Neural progenitor cell (in vitro differentiated cells): ENCODE data around the gene MAP3K2. TPM values are rescaled to one million over a fixed set of nuclear protein-coding genes. Genes with fewer than 3 reads are reported as not detected.

Experiments used
- DNase-seq: peaks from one replicate; pipeline ENCODE4 v3.0.0-alpha.2; 2016; ENCODE audit warnings: low spot score
- H2AFZ ChIP-seq: fragments of 200-600 bp; sonication (generic); replicated peaks from 2 replicates; pipeline ENCODE4 v1.6.1; 2016; ENCODE audit warnings: antibody characterized with exemption
- H3F3A ChIP-seq: fragments of 200-600 bp; sonication (generic); 2 replicates; pipeline ENCODE4 v1.6.1; 2016; ENCODE audit warnings: antibody characterized with exemption, low read depth
- H3K27ac ChIP-seq: fragments of 200-600 bp; sonication (generic); 2 replicates; pipeline ENCODE4 v1.5.1; 2016; ENCODE audit warnings: mild to moderate bottlenecking
- H3K27me3 ChIP-seq: fragments of 200-600 bp; sonication (generic); 2 replicates; pipeline ENCODE4 v1.6.1; 2016; ENCODE audit warnings: mild to moderate bottlenecking, moderate library complexity
- H3K36me3 ChIP-seq: fragments of 200-600 bp; sonication (generic); 2 replicates; pipeline ENCODE4 v1.5.1; 2016
- H3K4me1 ChIP-seq: fragments of 200-600 bp; sonication (generic); 2 replicates; pipeline ENCODE4 v1.6.1; 2016; ENCODE audit warnings: mixed run types
- H3K4me2 ChIP-seq: fragments of 200-600 bp; sonication (generic); 2 replicates; pipeline ENCODE4 v1.6.1; 2016
- H3K4me3 ChIP-seq: fragments of 200-600 bp; sonication (generic); 2 replicates; pipeline ENCODE4 v1.5.1; 2016
- H3K79me2 ChIP-seq: fragments of 200-600 bp; sonication (generic); 2 replicates; pipeline ENCODE4 v1.6.1; 2016; ENCODE audit warnings: low read depth
- H3K9ac ChIP-seq: fragments of 200-600 bp; sonication (generic); 2 replicates; pipeline ENCODE4 v1.6.1; 2016
- H3K9me3 ChIP-seq: fragments of 200-600 bp; sonication (generic); 2 replicates; pipeline ENCODE4 v1.5.1; 2016; ENCODE audit warnings: low read depth
- H4K20me1 ChIP-seq: fragments of 200-600 bp; sonication (generic); 2 replicates; pipeline ENCODE4 v1.6.1; 2016; ENCODE audit warnings: low read depth
- H3K27ac Mint-ChIP-seq: 3 replicates; pipeline ENCODE4 v1.8.0; 2021; ENCODE audit warnings: mixed read lengths
- H3K27me3 Mint-ChIP-seq: 2 replicates; pipeline ENCODE4 v1.8.0; 2022; ENCODE audit warnings: low read depth, mild to moderate bottlenecking, inconsistent platforms, moderate library complexity, mixed read lengths; ENCODE audit not compliant: insufficient read depth
- H3K36me3 Mint-ChIP-seq: 3 replicates; pipeline ENCODE4 v1.8.0; 2021; ENCODE audit warnings: mixed read lengths
- H3K4me1 Mint-ChIP-seq: 3 replicates; pipeline ENCODE4 v1.8.0; 2021; ENCODE audit warnings: mixed read lengths
- H3K4me3 Mint-ChIP-seq: 3 replicates; pipeline ENCODE4 v1.8.0; 2021; ENCODE audit warnings: mild to moderate bottlenecking, moderate library complexity, mixed read lengths
- H3K9me3 Mint-ChIP-seq: 3 replicates; pipeline ENCODE4 v1.8.0; 2020; ENCODE audit warnings: mixed read lengths
- EZH2 ChIP-seq: fragments of 200-600 bp; sonication (generic); IDR thresholded peaks from 2 replicates; pipeline ENCODE4 v1.6.1; 2017; ENCODE audit warnings: antibody characterized with exemption, mild to moderate bottlenecking, moderate library complexity
- EZH2phosphoT487 ChIP-seq: fragments of 200-600 bp; sonication (generic); IDR thresholded peaks from 2 replicates; pipeline ENCODE4 v1.6.1; 2017; ENCODE audit warnings: antibody characterized with exemption
- total RNA-seq: library from RNA; depleted of rRNA; stranded (reverse); fragments of >200 nt; gene quantifications from 2 replicates; pipeline ENCODE4 v1.2.3, GENCODE V29; 2015; ENCODE audit warnings: low replicate concordance
- TF ChIP-seq, protein P1 (sequence below): fragments of 200-600 bp; sonication (generic); IDR thresholded peaks from 2 replicates; pipeline ENCODE4 v1.5.1; 2017; ENCODE audit warnings: antibody characterized with exemption, mild to moderate bottlenecking

Gene MAP3K2
- total RNA-seq, 1 donor from 2014 or later = 24.5 TPM

DNA sequence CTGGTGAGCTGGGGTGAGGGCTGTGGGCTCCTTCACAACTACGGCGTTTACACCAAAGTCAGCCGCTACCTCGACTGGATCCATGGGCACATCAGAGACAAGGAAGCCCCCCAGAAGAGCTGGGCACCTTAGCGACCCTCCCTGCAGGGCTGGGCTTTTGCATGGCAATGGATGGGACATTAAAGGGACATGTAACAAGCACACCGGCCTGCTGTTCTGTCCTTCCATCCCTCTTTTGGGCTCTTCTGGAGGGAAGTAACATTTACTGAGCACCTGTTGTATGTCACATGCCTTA, 41.0 kb upstream of the MAP3K2 start:
- peaks cover 12% of the 10 kb centered on the region for H3K4me1 Mint-ChIP-seq
- H3K4me3 Mint-ChIP-seq = no peak overlapping the region
- H4K20me1 ChIP-seq = peaks cover 10% of the 10 kb centered on the region
- H3K4me3 ChIP-seq = no peak overlapping the region
- no peaks in the 10 kb centered on the region for H3K79me2 ChIP-seq
- no peak overlapping the region for H2AFZ ChIP-seq
- H3K27me3 Mint-ChIP-seq = peaks cover 13% of the 10 kb centered on the region
- H3K9ac ChIP-seq = no peak overlapping the region
- H3K9me3 Mint-ChIP-seq = no peaks in the 10 kb centered on the region
- H3K36me3 ChIP-seq = no peaks in the 10 kb centered on the region
- peaks cover 21% of the 10 kb centered on the region for H3K27me3 ChIP-seq
- no peak overlapping the region for H3K4me2 ChIP-seq
- no peaks in the 10 kb centered on the region for H3K9me3 ChIP-seq
- TF ChIP-seq EZH2phosphoT487 (no peak), EZH2 (no peak)
- TF ChIP-seq, protein P1, sequence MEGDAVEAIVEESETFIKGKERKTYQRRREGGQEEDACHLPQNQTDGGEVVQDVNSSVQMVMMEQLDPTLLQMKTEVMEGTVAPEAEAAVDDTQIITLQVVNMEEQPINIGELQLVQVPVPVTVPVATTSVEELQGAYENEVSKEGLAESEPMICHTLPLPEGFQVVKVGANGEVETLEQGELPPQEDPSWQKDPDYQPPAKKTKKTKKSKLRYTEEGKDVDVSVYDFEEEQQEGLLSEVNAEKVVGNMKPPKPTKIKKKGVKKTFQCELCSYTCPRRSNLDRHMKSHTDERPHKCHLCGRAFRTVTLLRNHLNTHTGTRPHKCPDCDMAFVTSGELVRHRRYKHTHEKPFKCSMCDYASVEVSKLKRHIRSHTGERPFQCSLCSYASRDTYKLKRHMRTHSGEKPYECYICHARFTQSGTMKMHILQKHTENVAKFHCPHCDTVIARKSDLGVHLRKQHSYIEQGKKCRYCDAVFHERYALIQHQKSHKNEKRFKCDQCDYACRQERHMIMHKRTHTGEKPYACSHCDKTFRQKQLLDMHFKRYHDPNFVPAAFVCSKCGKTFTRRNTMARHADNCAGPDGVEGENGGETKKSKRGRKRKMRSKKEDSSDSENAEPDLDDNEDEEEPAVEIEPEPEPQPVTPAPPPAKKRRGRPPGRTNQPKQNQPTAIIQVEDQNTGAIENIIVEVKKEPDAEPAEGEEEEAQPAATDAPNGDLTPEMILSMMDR = no peak
- no peak for DNase-seq
- no peak overlapping the region for H3K27ac ChIP-seq
- H3K36me3 Mint-ChIP-seq = no peaks in the 10 kb centered on the region
- peaks cover 23% of the 10 kb centered on the region for H3F3A ChIP-seq
- no peak overlapping the region for H3K27ac Mint-ChIP-seq
- peaks cover 8% of the 10 kb centered on the region for H3K4me1 ChIP-seq

DNA sequence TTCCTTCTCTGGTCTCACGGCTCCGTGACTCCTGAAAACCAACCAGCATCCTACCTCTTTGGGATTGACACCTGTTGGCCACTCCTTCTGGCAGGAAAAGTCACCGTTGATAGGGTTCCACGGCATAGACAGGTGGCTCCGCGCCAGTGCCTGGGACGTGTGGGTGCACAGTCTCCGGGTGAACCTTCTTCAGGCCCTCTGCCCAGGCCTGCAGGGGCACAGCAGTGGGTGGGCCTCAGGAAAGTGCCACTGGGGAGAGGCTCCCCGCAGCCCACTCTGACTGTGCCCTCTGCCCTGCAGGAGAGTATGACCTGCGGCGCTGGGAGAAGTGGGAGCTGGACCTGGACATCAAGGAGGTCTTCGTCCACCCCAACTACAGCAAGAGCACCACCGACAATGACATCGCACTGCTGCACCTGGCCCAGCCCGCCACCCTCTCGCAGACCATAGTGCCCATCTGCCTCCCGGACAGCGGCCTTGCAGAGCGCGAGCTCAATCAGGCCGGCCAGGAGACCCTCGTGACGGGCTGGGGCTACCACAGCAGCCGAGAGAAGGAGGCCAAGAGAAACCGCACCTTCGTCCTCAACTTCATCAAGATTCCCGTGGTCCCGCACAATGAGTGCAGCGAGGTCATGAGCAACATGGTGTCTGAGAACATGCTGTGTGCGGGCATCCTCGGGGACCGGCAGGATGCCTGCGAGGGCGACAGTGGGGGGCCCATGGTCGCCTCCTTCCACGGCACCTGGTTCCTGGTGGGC, 40.5 kb upstream of the MAP3K2 start:
- peaks cover 15% of the 10 kb centered on the region for H3K4me1 Mint-ChIP-seq
- H3K27ac Mint-ChIP-seq = no peak overlapping the region
- TF ChIP-seq, protein P1 = no peak
- TF ChIP-seq EZH2 = no peak
- no peak for TF ChIP-seq EZH2phosphoT487
- Histone ChIP-seq H3K27me3 (peaks cover 27% of the 10 kb centered on the region), H3K27ac (no peak overlapping the region), H3K4me2 (no peak overlapping the region), H3K79me2 (no peaks in the 10 kb centered on the region), H3K36me3 (no peaks in the 10 kb centered on the region), H3K9ac (no peak overlapping the region), H3K9me3 (no peaks in the 10 kb centered on the region), H4K20me1 (peaks cover 10% of the 10 kb centered on the region), H3K4me1 (peaks cover 13% of the 10 kb centered on the region), H3F3A (peaks cover 28% of the 10 kb centered on the region), H3K4me3 (no peak overlapping the region), H2AFZ (no peak overlapping the region)
- DNase-seq = no peak
- H3K36me3 Mint-ChIP-seq = no peaks in the 10 kb centered on the region
- no peaks in the 10 kb centered on the region for H3K9me3 Mint-ChIP-seq
- no peak overlapping the region for H3K4me3 Mint-ChIP-seq
- peaks cover 17% of the 10 kb centered on the region for H3K27me3 Mint-ChIP-seq

DNA sequence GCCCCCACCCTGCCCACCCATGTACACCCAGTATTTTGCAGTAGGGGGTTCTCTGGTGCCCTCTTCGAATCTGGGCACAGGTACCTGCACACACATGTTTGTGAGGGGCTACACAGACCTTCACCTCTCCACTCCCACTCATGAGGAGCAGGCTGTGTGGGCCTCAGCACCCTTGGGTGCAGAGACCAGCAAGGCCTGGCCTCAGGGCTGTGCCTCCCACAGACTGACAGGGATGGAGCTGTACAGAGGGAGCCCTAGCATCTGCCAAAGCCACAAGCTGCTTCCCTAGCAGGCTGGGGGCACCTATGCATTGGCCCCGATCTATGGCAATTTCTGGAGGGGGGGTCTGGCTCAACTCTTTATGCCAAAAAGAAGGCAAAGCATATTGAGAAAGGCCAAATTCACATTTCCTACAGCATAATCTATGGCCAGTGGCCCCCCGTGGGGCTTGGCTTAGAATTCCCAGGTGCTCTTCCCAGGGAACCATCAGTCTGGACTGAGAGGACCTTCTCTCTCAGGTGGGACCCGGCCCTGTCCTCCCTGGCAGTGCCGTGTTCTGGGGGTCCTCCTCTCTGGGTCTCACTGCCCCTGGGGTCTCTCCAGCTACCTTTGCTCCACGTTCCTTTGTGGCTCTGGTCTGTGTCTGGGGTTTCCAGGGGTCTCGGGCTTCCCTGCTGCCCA, 39.7 kb upstream of the MAP3K2 start:
- TF ChIP-seq, protein P1 = no peak
- TF ChIP-seq EZH2phosphoT487 (no peak), EZH2 (no peak)
- H3F3A ChIP-seq = peaks cover 29% of the 10 kb centered on the region
- H3K27me3 Mint-ChIP-seq = peaks cover 18% of the 10 kb centered on the region
- no peak overlapping the region for H3K4me3 Mint-ChIP-seq
- peaks cover 34% of the 10 kb centered on the region for H3K27me3 ChIP-seq
- H3K9me3 Mint-ChIP-seq = no peaks in the 10 kb centered on the region
- H3K9me3 ChIP-seq = no peaks in the 10 kb centered on the region
- peaks cover 13% of the 10 kb centered on the region for H3K4me1 ChIP-seq
- H4K20me1 ChIP-seq = peaks cover 10% of the 10 kb centered on the region
- H3K4me1 Mint-ChIP-seq = peaks cover 15% of the 10 kb centered on the region
- no peak overlapping the region for H3K27ac ChIP-seq
- no peaks in the 10 kb centered on the region for H3K36me3 Mint-ChIP-seq
- H3K27ac Mint-ChIP-seq = no peak overlapping the region
- H2AFZ ChIP-seq = no peak overlapping the region
- no peak overlapping the region for H3K9ac ChIP-seq
- H3K79me2 ChIP-seq = no peaks in the 10 kb centered on the region
- H3K36me3 ChIP-seq = no peaks in the 10 kb centered on the region
- no peak overlapping the region for H3K4me2 ChIP-seq
- H3K4me3 ChIP-seq = no peak overlapping the region
- no peak for DNase-seq
